Activated CD4-positive, CD25-positive, alpha-beta regulatory T cell (primary cell): ENCODE data around the gene SLC11A2.
"Not testable (repeated sequence)": the region's sequence is repeated elsewhere in the genome, so short reads cannot be mapped to it uniquely, and the experiment has no call there.

Source experiments
- DNase-seq, 4 experiments: peaks; one replicate each; lab custom pipeline; 2025; lab: John Stamatoyannopoulos, UW

The SLC11A2 gene

GRCh38 chr12:50947933-50948626 is 78.1 kb downstream of the SLC11A2 start:
- DNase-seq, result no peak

DNA sequence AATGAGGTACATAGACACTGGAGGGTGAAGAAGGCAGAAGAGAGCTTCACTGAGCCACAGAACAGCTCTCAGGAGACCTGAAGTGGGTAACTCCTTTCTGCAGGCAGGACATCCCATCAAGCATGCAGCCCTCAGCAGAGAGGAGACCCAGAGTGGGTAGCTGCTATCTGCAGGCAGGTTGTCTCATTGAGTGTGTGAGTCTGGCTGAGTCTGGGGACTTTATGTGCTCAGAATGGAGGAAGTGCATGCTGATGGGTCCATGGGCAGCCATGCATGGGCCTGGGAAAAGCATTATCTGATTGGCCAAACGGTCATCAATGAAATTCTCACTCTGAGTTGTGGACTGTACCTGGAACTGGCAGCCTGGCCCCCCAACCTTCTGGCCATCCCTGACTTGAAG is 88.5 kb downstream of the SLC11A2 start:
- DNase-seq, result no peak

DNA sequence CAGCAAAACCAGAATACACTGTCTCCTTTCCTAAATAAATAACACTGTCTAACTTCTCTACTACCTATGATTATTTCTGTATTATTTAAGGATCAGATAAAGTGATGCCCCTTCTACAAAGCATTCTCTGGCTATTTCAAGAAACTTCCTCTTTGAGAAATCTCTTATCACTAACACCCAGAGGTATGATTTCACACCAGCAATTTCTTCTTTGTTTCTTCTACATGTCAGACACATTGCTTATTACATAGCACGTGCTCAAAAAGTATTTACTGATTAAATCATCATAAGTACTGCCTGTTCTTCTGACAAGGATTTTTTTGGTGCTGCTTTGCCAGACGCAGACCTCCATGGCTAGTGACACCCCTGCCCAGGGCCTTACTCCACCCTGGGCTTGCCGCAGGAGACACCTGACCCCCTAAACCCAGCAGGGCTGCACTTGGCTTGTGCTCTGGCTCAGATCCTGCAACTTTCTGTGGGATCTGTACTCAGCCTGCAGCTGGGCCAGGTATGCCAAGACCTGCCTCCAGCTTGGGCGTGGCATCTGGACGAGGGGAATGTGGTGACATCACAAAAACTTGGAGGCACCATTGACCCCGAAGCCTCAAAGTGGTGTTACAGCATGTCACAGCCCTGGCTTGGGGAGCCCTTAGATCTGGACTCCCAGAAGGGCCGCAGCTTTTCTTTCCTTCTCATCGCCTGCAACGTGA is 89.2 kb downstream of the SLC11A2 start:
- DNase-seq, result no peak

DNA sequence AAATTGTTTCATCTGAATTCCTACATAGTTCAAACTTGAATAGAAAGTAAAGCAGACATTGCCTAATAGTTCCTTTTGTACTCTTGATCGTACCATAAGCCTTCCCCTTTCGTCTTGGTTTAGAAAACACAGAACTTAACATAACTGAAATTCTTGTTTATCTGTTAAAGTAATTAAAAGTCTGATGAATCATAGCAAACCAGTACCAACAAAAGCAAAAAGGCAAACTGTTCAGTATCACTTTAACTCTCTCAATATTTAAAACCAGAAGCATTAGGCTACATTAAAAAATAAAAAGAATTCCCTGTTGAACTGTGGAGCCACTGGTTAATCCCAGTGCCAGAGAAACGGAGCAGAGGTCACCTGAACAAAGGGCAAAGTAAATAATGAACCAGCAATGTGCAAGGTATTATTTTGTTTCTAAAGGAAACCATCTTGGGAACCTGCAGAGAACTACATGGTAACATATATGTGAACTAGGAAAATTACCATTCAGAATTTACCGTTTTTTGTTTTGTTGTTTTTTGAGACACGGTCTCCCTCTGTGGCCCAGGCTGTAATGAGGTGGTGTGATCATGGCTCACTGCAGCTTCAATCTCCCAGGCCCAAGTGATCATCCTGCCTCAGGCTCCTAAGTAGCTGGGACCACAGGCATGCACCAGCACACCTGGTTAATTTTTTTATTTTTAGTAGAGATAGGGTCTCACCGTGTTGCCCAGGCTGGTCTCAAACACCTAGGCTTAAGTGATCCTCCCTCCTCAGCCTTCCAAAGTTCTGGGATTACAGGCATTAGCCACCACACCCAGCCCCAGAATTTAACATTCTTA is 91.0 kb downstream of the SLC11A2 start:
- no peak for DNase-seq

DNA sequence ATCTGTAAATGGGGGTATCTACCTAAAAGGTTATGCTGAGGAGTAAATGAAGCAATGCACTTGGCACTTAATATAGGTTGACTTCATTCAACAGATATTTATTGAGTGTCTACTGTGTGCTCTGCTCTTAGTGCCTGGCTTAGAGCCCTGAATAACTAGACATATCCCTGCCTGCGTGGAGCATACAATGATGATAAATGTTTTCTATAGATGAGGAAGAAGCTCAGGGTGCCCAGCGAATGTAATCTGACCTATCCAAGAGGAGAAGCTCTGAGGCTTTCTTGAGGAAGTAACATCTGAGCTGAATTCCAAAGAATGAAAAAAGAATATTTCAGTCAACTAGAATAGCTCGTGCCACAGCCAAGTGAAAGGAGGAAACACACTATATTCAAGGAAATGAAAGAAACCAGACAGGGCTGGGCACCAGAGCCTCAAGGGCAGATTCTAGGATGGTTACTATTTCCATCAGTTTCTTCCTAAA is 91.8 kb downstream of the SLC11A2 start:
- no peak for DNase-seq

DNA sequence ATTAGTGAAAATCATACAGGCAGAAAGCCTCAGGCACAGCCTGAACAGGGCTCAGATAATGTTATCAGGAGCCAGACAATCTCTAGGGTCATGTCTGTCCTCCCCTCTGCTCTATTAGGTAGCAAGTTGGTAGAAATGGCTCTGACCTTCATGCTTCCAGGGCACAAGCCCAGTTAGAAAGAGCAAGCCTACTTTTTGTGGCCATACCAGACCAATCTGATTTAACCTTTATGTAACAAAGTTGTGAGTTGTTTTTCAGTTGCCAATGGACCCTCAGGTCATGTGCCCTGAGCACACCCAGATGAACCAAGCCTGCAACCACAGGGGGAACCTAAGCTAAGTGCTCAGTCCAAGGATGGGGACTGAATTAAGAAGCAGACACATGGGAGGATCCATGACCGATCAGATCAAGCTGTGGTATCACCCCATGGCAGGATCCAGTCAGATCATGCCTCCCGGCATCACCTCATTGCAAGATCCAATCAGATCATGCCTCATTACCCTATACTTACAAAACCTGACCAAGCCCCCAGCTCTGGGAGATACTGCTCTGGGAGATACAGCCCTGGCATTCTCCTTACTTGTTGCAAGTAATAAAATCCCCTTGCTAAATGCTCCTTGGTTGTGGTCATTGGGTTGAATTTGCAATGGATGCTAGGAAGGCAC is 92.6 kb downstream of the SLC11A2 start:
- no peak for DNase-seq

- no peak for DNase-seq
Observed at GRCh38 chr12:50932787-50933280, 93.3 kb downstream of the SLC11A2 start.

DNA sequence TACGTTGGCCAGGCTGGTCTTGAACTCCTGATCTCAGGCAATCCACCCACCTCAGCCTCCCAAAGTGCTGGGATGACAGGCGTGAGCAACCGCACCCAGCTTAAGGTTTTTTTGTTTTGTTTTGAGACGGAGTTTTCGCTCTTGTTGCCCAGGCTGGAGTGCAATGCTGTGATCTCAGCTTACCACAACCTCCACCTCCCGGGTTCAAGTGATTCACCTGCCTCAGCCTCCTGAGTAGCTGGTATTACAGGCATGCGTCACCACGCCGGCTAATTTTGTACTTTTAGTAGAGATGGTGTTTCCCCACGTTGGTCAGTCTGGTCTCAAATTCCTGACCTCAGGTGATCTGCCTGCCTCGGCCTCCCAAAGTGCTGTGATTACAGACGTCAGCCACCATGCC is 95.7 kb downstream of the SLC11A2 start:
- DNase-seq, result not testable (repeated sequence)

- no peak for DNase-seq
Observed at GRCh38 chr12:50929831-50930230, 96.4 kb downstream of the SLC11A2 start.
